ENCODE results near the gene MAPK10.
"Not testable (repeated sequence)": the region's sequence is repeated elsewhere in the genome, so short reads cannot be mapped to it uniquely, and the experiment has no call there.

Gene MAPK10

DNA sequence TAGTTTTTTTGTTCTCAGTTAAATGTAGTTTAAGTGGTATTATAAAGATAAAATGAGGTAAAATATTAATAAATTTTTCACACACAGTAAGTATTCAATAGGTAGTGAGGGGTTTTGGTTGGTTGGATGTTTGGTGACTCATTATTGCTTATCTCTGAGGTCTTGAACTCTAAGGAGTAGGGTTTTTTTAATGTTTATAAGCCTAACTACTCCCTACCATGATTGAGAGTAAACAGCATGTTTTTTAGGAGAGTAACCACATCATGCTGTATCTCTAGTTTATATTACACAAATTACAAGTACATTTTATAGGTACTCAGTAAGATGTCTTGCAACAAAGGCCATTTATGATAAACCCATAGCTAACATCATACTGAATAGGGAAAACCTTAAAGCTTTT is 181.6 kb downstream of the MAPK10 start:
- DNase-seq, result no peak

DNA sequence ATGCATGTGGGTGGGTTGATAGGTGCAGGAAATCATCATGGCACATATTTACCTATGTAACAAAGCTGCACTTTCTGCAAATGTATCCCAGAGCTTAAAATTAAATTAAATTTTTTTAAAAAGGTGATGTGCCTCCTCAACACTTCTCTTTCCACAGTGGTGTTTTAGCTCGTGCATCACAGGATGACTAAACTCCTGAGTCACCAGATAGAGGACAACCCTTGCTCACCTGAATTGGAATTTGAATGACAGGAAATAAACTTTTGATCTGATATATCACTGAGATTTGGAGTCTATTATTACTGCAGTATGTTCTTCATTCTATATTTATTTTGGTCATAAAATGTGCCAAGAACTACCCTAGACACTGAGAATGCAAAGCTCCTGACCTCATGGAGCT is 185.3 kb downstream of the MAPK10 start:
- DNase-seq, result no peak

DNA sequence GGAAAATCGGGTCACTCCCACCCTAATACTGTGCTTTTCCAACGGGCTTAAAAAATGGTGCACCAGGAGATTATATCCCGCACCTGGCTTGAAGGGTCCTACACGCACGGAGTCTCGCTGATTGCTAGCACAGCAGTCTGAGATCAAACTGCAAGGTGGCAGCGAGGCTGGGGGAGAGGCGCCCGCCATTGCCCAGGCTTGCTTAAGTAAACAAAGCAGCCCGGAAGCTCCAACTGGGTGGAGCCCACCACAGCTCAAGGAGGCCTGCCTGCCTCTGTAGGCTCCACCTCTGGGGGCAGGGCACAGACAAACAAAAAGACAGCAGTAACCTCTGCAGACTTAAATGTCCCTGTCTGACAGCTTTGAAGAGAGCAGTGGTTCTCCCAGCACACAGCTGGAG is 191.5 kb downstream of the MAPK10 start:
- not testable (repeated sequence) for DNase-seq

DNA sequence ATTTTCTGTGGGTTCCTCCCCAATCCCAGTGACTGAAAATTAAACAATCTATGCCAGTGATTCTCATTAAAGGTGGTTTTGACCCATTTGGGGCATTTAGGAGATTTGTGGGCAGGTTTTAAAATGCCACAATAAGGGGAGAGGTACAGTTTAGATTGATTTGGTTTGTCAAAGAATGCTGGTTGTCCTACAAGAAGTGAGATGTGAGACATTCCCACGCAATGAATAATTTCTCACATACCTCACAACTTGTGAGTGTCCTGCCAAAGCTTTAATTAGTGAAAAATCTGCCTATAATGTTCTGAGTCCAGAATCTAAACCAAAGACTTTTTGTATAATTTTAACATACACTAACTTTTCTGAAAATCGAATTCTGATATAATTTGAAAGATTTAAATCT is 199.4 kb downstream of the MAPK10 start:
- DNase-seq, result no peak

DNA sequence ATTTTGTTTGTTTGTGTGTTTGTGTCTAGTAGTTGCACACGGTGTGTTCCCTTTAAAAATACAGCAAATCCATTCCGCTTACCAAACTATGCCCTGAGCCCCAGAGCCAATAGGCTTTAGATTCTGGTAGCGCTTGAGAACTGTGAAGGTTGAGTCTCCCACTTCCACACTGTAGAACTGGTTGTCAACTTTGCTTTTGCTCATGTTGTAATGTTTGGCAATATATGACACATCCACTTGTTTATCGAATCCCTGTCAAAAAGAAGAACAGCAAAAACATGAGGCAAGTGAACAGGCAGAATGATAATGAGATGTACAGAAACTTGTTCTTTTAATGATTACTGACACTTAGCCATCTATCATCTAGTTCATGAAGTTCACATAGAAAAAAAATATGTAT is 200.6 kb downstream of the MAPK10 start:
- DNase-seq, result no peak

DNA sequence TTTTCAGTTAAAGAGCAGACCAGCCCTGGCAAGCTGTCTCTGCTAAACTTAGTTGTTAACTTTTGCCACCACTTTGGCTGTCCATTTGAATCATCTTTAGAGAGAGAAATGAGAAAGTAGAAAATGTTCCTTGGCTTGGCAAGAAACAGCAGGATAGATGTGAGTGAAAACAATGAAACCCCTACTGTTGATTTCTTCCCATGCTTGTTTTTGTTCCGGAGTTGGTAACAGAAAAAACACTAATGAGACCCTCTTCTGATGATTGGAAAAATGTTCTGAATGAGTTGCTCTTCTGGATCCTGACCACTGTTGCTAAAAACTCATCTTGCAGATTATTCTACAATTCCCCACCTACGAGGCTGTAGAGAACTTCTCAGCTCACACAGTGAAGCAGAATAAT is 203.3 kb downstream of the MAPK10 start:
- DNase-seq, result no peak

DNA sequence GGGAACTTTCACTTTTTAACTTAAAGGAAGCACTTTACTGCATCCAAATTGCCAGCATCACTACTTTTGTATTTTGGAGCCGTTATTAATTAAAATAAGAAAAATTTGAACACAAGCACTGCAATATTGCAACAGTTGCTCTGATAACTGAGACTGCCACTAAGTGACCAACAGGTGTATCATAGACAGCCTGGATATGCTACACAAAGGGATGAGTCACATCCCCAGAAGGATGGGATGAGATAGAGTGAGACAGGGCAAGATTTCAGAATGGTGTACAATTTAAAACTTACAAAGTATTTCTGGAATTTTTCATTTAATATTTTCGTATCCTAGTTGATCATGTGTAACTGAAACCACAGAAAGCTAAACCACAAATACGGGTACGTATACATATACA is 204.1 kb downstream of the MAPK10 start:
- no peak for DNase-seq

DNA sequence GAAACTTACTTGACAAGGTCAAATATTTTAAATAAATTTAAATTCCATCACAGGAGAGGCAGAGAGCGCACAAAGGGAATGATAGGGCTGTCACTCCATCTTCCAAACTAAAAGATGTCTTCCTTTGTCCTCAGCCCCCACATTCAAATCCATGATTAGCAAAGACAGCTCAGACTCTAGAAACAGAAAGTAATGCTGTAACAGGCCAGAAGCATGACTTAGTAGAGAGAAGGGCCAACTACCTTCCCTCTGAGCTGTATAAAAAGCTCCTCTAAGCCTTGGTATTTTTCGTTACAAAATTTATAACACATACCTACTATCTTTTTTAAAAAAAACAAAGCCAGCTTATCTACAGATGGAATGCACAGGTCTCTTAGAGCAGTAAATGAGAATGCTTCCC is 207.4 kb downstream of the MAPK10 start:
- no peak for DNase-seq

DNA sequence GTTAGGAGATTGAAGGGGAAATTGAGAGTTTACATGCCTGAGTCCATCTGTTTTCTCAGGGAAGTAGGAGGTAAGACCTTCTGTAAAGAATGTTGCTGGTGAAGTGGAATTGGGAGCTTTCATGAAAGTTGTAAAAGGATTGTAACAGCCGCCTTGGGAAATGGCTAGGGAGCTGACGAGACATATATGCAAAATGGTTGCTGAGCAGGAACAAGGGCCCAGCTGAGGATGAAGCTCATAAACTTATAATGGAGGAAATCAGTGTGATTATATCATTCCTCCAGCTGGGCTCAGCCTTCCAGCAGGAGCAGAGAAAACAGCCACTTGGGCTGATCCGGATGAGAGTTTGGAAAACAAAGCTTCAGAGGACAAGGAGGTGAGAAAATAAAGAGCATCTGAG is 208.7 kb downstream of the MAPK10 start:
- no peak for DNase-seq

DNA sequence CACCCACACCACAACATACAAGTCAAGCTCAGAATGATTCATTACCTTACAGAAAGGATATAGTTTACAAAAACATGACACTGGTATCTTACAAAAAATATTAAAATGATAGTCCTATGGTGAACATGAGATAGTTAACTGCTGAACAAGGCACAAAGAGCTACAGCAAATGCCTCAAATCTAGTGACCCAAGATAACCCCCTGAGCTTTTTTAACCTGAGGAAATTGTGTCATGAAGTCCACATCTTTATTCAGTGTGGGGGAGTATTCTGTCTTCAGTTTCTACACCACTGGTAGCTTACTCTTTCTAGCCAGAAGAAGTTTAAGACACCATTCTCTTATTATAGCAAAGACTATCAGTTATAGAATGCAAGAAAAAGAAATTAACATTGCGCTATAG is 218.7 kb downstream of the MAPK10 start:
- no peak for DNase-seq

DNA sequence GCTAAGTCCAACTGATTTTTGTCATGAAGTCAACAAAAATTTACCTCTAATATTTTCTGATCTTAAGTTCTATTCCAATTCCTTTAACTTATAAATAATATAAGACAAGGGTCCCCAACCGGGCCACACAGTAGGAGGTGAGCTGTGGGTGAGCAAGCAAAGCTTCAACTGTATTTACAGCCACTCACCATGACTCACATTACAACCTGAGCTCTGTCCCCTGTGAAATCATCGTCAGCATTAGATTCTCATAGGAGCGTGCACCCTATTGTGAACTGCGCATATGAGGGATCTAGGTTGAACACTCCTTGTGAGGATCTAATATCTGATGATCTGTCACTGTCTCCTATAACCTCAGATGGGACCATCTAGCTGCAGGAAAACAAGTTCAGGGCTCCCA is 227.4 kb downstream of the MAPK10 start:
- DNase-seq, result no peak

DNA sequence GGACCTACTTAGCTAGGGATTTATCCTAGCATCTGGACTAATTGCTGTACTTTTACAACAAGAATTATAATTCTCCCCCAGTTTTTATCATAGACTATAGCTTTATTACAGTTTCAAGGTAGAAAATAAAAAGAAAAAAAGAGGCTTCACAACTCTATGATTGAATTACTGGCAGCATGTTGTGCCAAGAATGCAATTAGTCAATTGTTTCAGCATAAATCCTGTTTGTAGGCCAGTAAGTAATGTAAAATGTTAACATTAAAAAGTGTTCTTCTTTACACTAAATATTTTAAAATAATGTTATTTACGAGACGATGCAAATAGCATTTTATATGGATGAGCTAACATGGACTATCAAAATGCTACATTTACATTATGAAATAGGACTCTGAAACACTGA is 228.4 kb downstream of the MAPK10 start:
- no peak for DNase-seq

DNA sequence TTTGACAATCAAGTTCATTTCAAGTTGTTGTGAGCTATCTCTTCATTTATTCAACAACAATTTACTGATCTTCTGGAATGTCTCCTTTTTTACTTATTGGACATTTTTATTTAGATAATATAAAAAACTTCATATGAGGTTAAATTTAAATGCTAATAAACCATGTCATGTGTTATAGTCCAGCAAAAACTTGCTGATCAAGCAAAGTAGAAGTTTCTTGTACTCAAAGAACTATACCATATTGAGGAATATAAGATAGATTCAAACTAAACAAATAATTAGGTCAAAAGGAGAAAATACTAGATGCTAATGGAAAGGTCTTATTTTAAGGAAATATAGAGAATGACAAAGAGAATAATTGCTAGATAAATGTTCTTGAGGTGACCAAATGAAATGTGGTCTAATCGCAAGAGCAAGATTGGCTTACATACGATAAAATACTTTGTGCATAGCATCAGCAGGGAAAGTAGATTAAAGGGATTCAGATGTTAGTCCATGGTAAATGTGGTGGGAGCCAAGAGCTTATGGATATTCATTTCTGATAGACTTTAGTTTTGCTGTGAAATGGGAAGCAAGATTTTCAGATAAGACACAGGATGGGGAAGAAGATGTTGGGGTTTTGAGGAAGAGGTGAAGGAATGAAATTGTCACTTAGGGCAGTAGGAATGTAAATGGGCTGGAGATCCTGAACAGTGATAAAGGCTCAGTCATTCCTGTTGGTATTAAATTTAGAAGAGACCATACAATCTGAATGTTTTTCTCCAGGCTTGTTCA is 229.5 kb downstream of the MAPK10 start:
- DNase-seq, result no peak

DNA sequence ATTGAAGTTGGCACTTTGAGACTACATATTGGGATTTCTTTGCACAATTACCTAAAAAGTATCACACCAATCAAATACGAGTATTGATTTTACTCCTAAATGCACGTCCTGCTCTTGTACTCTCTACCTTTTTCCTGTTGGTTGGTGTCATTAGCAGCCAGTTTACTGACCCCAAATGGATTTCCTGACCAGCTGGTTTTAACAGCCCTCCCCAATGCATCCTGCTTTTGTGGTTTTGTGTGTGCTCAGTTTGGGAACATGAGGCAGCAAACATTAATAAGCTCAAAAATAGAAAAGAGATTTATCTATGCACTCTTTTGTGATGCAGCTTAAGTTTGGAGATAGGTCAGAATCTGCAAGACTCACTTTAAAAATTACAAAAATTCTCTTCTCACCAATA is 230.3 kb downstream of the MAPK10 start:
- DNase-seq, result no peak

DNA sequence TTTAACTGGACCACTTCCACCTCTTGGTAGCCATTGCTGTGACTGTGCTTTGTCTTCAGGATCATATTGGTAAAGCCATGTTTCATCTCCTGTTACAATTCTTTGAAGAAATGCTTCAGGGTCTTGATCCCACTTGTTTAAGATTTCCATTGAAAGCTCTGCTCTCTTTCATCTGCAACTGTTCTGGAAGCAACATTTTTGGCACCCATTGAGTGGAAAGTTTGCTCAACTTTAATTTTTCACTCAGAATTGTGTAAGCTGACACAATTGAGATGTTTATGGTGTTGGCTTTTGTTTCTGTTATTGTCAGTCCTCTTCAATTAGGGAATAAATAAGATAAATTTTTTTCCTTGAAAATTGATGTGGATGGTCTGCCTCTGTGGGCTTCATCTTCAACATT is 237.4 kb downstream of the MAPK10 start:
- no peak for DNase-seq

DNA sequence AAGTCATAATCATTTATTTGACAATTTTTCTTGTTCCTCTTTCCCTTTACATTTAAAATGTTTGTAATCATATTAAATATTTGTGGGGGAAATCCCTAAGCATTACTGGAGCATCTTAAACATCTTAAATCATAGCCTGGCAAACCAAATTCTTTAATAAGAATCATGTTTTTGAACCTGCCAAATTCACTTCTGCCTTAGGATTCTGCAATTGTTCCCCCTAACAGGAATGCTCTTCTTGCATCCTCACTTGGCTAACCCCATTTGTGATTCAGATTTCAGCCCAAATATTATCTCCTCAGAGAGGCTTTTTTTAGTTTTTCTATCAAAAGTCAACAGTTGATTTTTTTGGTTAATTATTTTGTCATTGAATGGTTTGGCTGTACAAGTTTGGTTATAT is 241.1 kb downstream of the MAPK10 start:
- no peak for DNase-seq

DNA sequence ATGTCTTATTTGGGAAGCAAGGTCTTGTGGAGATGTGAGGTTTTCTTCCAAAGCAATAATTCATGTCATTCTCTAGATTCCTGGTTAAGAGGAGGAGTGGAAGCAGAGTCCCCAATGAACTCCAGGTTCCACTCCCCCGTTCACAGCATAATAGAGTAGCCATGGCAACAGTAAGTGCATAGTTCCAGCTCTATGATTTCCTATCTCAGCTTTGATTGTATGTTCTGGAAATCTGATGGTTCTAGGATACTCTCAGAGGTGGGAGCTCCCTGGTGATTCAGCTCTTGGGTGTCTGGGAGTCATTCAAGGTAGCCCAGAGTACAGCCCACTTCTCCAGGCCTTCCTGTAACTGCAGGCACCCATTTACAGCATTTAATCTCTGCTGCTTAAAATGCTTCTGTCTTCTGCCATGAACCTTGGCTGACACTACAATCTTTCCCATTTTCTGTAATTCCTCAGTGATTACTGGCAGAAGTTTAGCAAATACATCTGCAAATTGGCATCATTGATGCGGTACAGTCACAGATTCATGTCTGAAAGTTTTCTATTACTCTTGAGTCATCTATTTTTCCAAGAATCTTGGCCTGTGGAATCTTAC is 242.0 kb downstream of the MAPK10 start:
- no peak for DNase-seq

DNA sequence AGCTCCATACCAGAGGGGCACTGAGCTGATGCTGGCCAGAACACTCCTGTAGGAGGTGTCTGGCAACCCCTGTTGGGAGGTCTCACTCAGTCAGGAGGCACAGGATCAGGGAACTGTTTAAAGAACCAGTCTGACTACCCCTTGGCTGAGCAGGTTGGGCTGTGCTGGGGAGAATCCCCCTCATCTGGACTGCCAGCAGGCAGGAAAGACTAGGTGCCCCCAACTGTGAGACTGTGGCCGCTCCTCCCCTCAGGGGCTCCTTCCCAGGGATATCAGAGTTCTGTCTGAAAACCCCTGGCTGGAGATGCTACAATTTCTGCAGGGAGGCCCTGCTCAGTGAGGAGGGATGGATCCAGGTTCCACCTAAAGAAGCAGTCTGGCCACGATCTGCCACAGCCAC is 245.3 kb downstream of the MAPK10 start:
- DNase-seq, result no peak

DNA sequence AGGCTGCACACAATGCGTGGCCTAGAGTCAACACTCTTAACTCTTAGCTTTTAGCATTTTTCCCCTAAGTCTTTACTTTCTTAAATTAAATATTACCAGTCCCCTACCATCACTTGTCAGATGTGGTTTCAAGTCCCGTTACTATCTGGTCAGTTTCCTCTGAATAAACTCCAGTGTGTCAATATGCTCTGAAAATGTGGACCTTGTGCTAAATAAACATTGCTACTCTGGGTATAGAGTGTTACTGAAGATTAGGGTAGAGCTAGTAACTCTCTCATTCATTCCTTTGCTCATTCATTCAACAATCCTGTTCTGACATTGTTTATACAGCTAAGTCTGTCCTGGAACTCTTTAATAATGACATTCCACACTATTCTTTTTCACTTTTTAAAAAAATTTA is 251.0 kb downstream of the MAPK10 start:
- no peak for DNase-seq

DNA sequence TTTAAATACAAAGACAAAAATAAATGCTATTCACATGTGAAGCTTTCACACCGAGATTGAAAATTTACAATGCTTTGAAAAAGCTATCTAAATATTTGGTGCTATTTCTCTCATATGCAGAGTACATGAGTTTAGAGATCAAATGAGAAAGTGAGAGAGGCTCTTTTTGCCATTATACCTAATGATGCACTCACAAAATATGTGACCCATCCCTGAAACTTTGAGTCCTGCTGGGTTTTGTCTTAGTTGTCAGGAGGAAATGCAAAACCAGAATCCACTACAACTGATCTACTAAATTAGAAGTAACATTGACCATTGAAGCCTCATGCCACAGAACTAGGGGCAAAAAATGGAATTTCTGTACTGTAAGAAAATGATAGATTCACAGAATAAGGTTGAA is 251.7 kb downstream of the MAPK10 start:
- DNase-seq, result no peak

DNA sequence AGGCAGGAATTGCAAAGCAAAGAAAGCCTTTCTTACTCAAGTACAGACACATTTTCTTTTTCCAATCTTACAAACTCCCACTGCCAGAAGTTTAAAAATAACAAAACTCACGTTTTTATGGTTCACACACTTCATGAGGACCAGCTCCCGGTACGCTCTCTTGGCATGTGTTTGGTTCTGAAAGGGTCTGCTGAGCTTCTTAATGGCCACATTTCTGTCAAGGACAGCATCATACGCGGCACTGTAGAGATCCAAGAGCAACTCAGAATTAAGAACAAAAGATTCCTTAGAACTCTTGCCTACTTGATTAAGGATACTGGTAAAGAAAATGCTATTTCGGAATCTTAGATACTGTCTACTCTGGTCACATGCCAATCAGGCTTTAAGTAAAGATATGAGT is 252.7 kb downstream of the MAPK10 start:
- DNase-seq, result no peak

DNA sequence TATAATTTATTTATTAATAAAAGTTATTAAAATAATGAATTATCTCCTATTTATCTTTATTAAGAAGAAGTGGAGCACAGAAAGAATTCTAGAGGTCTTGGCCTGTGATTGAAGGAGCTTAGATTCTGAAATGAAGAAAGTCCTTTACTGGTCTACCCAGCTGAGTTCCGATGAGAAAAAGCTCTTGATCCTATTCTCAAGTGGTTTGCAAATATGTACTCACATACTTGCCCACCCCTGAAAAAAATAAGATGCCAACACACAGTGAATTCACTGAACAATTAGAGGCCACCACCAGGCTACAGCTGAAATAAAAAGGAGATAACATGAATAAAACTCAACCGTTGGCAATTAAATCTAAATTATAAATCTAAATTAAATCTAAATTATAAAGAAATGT is 253.4 kb downstream of the MAPK10 start:
- no peak for DNase-seq

DNA sequence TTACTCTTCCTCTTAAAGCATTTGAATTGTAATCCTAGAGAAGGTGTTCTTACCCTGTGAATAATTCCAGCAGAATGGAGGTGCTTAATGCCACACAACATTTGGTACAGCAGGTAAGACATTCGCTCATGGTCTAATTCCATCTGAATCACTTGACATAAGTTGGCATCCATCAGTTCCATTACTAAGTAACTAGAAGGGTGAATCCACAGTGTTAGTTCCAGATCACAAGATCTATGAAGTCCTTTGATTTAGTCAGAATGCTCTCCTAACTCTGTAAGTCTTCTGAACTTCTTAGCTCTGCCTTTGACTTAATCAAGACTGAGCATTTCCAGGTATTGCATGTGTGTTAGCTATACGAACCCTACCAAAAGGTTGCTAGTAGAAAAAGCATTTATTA is 258.0 kb downstream of the MAPK10 start:
- no peak for DNase-seq

DNA sequence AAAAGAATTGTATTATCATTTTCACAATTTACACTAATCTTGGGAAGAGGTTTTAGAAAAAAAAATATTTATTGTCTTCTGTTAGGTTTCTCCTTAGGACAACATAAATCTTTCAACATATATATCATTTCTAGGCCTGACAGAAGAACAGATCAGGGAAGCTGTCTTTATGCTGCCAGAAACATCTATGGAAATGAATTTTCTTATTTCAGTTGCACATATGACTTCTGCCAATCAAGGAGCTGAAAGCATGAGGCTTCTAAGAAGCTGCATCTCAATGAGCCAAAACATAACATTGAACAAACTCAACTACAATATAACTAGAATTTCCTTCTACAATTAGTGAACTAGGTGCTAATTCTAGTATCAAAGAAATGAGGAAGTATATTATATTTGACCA is 258.4 kb downstream of the MAPK10 start:
- no peak for DNase-seq

DNA sequence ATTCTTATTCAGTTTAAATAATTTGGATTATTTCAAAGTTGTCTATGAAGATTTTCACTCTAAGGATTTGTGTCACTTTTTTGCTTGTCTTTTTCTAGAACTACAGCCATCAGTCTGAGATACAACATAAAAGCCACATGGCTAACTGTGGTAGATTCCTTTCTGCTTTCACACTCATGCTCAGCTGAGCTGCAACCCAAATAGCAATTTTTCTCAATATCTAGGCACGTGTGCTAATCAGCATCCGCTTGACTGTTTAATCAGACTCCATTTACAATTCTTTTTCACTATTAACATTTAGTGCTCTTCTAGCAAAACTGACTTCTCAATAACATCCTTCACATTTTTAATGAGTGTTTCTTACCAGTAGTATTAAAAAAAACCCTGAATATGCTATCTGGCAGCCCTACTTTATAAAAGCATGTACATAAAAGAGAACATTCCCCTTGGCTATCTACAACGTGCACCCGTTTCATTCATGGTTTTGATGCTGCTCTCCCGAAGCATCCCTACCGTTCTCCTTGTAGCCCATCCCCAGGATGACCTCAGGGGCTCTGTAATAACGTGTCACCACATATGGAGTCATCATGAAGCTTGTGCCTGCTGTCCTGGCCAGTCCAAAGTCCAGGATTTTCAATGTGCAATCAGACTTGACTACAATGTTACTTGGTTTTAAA is 259.2 kb downstream of the MAPK10 start:
- no peak for DNase-seq

All from activated naive CD4-positive, alpha-beta T cell treated with Interleukin-2 at 50 U/mL for 16 hours (primary cell).